Measurements from ENCODE around the gene CALY.

DNA sequence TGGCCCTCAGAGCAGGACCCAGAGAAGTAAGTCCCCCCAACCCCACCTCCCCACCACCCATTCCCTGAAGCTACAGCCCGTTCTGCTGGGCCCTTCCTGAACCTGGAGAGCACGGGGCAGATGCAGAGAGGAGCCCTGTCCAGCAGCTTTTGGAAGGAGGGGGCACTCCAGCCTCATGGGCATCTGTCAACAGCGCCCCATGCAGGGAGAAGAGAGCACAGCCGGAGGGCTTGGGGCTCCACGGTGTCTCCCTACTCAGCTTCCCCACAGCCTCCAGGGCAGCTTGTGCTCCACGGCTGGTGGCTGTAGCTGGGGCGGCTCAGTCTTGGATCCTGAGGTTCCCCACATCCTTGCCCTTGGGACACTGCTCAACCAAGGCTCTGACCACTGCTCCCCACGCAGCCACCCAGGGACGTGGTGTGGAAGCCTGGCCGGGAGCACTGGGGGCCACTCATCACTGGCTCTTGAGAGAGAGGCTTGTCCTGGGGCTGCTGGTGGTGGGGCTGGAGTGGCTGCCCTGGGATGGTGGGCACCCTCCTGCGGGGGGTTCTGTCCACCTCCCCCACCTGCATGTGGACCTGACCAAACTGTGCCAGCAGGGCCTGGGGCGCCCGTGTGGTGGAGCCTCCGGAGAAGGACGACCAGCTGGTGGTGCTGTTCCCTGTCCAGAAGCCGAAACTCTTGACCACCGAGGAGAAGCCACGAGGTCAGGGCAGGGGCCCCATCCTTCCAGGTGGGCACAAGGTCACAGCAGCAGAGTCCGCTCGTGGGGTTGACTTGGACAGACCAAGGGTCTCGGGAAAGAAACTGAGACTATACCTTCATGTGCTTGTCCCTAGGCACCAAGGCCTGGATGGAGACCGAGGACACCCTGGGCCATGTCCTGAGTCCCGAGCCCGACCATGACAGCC lies 15.0 kb upstream of the CALY start:
- TF ChIP-seq EZH2 (IDR thresholded peaks at IDR 0.05), result no peak
- TF ChIP-seq, protein P1, sequence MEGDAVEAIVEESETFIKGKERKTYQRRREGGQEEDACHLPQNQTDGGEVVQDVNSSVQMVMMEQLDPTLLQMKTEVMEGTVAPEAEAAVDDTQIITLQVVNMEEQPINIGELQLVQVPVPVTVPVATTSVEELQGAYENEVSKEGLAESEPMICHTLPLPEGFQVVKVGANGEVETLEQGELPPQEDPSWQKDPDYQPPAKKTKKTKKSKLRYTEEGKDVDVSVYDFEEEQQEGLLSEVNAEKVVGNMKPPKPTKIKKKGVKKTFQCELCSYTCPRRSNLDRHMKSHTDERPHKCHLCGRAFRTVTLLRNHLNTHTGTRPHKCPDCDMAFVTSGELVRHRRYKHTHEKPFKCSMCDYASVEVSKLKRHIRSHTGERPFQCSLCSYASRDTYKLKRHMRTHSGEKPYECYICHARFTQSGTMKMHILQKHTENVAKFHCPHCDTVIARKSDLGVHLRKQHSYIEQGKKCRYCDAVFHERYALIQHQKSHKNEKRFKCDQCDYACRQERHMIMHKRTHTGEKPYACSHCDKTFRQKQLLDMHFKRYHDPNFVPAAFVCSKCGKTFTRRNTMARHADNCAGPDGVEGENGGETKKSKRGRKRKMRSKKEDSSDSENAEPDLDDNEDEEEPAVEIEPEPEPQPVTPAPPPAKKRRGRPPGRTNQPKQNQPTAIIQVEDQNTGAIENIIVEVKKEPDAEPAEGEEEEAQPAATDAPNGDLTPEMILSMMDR (IDR thresholded peaks at IDR 0.05 in 2 of 3, conservative IDR thresholded peaks at IDR 0.05 in 1 of 3; ENCODE audit: borderline replicate concordance in 1 of 3, insufficient read depth in 1 of 3, low read depth in 2 of 3, low read length in 2 of 3), result no peak
- no peak for TF ChIP-seq POLR2A (IDR thresholded peaks at IDR 0.05; ENCODE audit: borderline replicate concordance, extremely low read depth, insufficient read depth, insufficient read length)
- no peak for TF ChIP-seq SP1 (IDR thresholded peaks at IDR 0.05; ENCODE audit: low read depth)
- TF ChIP-seq SIN3A (IDR thresholded peaks at IDR 0.05; ENCODE audit: low read depth), result no peak
- no peak for TF ChIP-seq ATF3 (IDR thresholded peaks at IDR 0.05)
- TF ChIP-seq FOSL1 (IDR thresholded peaks at IDR 0.05; ENCODE audit: low read depth), result no peak
- TF ChIP-seq, protein P2, sequence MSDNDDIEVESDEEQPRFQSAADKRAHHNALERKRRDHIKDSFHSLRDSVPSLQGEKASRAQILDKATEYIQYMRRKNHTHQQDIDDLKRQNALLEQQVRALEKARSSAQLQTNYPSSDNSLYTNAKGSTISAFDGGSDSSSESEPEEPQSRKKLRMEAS (IDR thresholded peaks at IDR 0.05), result no peak
- no peak for TF ChIP-seq TCF7L2 (IDR thresholded peaks at IDR 0.05; ENCODE audit: borderline replicate concordance, extremely low read depth, insufficient read depth, insufficient read length)
- no peak for TF ChIP-seq POLR2AphosphoS5 (IDR thresholded peaks at IDR 0.05; ENCODE audit: low read depth, low read length)
- no peak for TF ChIP-seq CEBPB (IDR thresholded peaks at IDR 0.05; ENCODE audit: low read depth)
- no peak for TF ChIP-seq EGR1 (IDR thresholded peaks at IDR 0.05; ENCODE audit: low read depth)
- no peak for TF ChIP-seq REST (IDR thresholded peaks at IDR 0.05; ENCODE audit: low read depth)

Measured in HCT116 (cell line).